NCI-H446 (cell line): Measurements from ENCODE around the gene PCDHB10.

ENCODE experiments used
- DNase-seq, 2 experiments: peaks; one replicate each; lab custom pipeline; 2025; lab: John Stamatoyannopoulos, UW

The PCDHB10 gene

GRCh38 chr5:141236516-141237313 is 44.6 kb downstream of the PCDHB10 start:
- DNase-seq, result no peak

- DNase-seq, result no peak
These were observed 49.3 kb downstream of the PCDHB10 start for GRCh38 chr5:141241496-141241895.
